GM21526 (cell line): ENCODE data around the gene KIAA0232.
"Not testable (repeated sequence)": the region's sequence is repeated elsewhere in the genome, so short reads cannot be mapped to it uniquely, and the experiment has no call there.

Experiments used
- ATAC-seq: cut with Tn5 transposase; IDR thresholded peaks from one replicate; pipeline ENCODE4 v1.9.1; 2021; ENCODE audit warnings: moderate library complexity; ENCODE audit not compliant: unreplicated experiment, low FRiP score

The KIAA0232 gene

DNA sequence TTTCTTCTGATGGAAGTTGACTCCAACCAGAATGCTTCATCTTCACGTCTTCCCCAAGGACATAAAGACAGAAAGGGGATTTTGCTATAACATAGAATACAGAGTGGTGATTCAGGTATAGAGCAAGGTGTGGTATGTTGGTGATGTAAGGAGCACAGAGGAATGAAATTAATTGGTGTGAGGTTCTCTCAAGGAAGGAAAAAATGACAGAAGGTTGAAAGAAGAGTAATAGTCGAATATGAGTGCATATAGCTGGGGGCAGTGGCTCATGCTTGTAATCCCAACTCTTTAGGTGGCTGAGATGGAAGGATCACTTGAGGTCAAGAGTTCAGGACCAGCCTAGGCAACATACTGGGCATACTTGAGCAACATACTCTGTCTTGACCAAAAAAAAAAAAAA, 20.1 kb downstream of the KIAA0232 start:
- ATAC-seq, result no peak

DNA sequence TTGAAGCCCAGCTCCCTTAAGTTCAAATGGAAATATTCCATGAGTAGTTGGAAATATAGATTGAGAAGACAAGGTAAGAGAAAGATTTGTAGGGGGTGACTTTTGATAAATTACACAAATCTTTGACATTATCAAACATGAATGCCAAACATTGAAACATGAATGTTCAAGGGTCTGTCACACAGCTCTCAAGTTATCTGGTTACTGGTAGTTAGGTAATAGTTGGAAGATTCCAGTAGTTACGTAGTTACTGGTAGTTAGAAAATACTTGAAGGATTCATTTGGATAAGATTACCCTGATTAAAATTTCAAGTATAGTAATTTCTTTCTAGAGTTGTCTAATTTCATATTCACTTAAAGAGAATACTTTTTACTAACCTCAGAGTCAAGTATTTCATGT, 20.7 kb downstream of the KIAA0232 start:
- ATAC-seq, result no peak

DNA sequence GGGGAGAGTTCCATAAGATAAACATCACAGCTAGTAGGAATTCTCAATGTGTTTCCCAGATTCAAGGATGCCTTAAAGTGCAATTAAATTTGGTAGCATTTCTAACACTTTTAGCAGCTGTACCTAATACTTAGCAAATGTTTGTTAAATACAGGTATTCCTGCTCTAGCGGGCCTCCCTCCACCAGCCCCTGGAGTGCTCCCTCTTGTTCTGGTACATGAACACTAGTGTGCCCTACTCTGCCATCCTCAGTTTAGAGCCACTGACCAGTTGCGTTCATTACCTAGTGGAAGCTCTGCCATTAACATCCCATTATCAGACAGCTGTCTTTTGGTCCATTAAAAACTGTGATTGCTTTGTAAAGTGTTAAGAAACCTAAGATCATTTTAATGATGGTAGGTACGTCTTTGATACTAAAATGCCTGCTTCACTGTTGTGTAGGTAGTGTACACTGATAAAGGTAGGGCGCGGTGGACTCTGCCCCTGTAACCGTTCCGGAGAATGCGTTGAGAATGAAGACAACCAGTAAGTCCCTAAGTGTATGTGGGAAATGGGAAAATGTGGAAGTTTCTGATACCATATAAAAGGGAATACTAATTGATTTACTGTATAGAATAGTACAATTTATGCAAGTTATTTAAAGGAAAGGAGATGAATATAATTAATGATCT, 21.7 kb downstream of the KIAA0232 start:
- ATAC-seq, result no peak

DNA sequence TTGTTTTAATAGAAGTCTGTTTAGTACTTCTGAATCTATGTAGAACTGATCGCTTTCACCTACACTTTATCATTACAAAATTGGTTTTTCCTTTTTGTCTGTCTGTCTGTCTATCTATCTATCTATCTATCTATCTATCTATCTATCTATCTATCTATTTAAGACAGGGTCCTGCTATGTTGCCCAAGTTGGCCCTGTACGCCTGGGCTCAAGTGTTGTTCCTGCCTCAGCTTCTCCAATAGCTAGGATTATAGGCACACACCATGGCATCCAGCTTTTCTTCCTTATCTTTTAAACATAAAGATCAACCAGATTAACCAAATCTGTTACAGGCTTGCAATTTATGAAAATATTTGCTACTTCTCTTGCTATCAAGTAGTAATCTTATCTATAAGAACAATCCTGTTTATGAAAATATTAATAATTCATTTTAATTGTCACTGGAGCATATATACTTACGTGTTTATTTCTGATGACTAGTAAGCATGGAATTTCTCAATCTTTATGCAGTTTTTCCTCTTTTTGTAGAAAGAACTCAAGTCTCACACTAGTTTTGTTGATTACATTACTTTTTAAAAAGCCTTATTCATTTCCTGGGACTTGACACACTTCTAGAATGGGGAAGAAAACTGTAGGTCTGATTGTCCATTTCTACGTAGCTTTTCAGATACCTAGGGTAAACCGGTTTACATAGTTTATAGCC, 24.5 kb downstream of the KIAA0232 start:
- no peak for ATAC-seq

- ATAC-seq, result no peak
Measured at GRCh38 chr4:6808259-6808658, 25.7 kb downstream of the KIAA0232 start.

- no peak for ATAC-seq
Measured at GRCh38 chr4:6811165-6811564, 28.6 kb downstream of the KIAA0232 start.

DNA sequence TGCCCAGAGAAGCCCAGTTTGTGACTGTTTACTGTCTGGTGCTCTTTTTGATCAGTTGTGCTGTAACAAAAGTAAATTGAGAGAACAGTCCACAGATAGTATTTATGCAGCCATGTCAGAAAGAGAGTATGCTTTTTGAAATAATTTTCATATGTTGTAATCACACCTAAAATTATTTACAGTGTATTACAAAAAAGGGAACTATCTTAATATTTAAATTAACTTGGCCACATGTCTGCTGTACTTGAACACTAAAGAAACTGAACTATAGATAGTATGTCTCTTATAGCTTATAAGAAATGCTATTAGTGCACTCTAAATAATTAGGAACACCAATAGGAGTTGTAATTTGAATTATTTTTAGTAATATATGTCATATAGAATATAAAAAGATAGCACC, 30.2 kb downstream of the KIAA0232 start:
- ATAC-seq, result no peak

GRCh38 chr4:6813725-6814124, 31.2 kb downstream of the KIAA0232 start:
- ATAC-seq, result no peak

DNA sequence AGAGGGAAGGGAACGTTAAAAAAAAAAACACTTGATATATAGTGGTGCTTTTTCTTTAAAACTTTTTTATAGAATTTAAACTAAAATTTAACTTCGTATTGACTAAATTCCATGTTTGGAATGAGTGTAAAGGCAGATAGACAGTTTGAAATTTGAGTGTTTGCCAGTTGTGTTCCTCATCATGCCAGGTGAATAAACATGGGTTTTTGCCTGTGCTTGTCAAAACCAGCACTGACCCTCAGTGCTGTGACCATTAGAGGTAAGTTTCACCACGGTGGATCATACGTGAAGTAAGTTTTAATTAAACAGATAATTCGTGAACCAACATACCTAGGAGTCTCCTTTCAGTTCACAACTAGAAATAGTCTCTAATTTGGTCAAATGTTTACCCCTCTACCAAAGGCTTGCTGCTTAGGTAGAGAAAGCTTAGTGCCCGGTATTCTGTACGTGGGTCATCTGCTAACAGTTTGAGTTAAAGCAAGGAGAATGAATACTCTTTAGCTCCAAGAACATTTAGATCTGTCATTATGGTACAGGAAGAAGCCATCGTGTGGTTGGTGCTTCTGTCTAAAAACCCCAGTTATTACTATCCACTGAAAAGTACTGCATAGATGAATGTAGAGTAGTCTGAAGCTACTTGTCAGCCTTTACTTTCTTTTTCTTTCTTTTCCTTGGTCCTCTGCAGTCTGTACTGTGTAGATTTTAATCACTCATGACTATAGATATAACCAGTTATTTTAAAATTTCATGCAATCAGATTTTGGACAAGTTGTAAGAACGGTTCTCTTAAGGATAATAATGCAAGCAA, 32.7 kb downstream of the KIAA0232 start:
- no peak for ATAC-seq

- ATAC-seq, result no peak
Measured at GRCh38 chr4:6819295-6819694, 36.8 kb downstream of the KIAA0232 start.

DNA sequence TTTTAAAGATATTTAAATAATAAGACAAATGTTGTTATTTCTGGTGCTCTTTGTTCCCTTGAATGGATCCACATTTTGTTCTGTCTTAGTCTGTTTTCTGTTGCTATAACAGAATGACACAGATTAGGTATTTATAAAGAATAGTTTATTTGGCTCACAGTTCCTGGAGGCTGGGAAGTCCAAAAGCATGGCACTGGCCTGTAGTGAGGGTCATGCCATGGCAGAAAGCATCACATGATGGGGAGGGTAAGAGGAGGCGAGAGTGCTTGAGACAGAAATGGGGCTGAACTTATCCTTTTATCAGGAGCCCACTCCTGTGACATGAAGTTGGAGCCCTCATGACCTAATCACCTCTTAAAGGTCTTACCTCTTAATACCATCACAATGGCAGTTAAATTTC, 38.2 kb downstream of the KIAA0232 start:
- no peak for ATAC-seq

GRCh38 chr4:6824071-6824470, 41.5 kb downstream of the KIAA0232 start:
- no peak for ATAC-seq

GRCh38 chr4:6824772-6825402, 42.4 kb downstream of the KIAA0232 start:
- no peak for ATAC-seq

- no peak for ATAC-seq
Measured at GRCh38 chr4:6825403-6825802, 42.9 kb downstream of the KIAA0232 start.

DNA sequence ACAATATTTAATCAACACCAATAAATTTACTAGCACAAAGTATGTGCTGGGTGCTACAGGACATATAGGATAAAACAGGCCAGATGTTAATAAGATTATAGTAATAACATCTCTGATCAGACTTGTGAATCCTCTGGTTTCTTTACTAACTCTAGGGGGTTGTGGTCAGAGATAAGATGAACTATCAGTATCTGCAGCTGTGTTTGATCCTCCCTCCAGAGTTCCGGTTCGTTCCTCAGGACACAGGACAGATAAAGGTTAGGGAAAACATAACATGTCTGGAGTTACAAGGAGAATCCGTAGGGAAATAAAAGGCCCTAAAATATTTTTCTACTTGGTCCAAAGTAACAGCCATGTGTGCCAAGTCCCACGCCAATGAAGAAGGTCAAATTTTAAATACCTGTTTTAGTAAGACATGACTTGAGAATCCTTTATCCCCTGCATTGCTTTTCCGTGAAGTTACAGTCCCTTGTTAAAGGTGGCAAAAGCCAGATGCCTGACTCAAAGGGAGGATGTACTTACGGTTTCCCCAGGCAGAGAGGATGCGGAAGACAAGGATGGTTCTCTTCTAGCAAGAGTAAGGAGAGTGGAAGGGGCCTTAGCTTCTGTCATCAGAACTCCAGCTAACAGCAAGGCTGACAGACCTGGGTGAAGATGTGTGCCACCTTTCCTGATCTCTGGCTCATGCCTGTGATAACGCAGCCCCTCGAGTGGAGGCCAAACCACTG, 44.4 kb downstream of the KIAA0232 start:
- ATAC-seq, result no peak

- no peak for ATAC-seq
Measured at GRCh38 chr4:6829086-6829485, 46.6 kb downstream of the KIAA0232 start.

- no peak for ATAC-seq
Measured at GRCh38 chr4:6834867-6835266, 52.3 kb downstream of the KIAA0232 start.

DNA sequence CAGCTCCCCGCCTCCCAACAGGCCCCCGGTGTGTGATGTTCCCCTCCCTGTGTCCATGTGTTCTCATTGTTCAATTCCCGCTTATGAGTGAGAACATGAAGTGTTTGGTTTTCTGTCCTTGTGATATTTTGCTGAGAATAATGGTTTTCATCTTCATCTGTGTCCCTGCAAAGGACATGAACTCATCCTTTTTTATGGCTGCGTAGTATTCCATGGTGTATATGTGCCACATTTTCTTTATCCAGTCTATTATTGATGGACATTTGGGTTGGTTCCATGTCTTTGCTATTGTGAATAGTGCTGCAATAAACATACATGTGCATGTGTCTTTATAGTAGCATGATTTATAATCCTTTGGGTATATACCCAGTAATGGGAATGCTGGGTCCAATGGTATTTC, 53.1 kb downstream of the KIAA0232 start:
- ATAC-seq, result not testable (repeated sequence)

DNA sequence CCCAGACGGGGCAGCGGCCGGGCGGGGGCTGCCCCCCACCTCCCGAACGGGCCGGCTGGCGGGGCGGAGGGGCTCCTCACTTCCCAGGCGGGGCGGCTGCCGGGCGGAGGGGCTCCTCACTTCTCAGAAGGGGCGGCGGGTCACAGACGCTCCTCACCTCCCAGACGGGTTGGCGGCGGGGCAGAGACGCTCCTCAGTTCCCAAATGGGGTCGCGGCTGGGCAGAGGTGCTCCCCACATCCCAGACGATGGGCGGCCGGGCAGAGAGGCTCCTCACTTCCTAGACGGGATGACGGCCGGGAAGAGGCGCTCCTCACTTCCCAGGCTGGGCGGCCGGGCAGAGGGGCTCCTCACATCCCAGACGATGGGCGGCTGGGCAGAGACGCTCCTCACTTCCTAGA, 54.6 kb downstream of the KIAA0232 start:
- not testable (repeated sequence) for ATAC-seq

- ATAC-seq, result no peak
Measured at GRCh38 chr4:6839579-6839978, 57.1 kb downstream of the KIAA0232 start.
